ENCODE data around the gene NUP188. TPM values are rescaled to one million over a fixed set of nuclear protein-coding genes. Genes with fewer than 3 reads are reported as not detected.

Gene NUP188
- total RNA-seq, 1 experiment from 2014 or later, result 98.9 TPM

DNA sequence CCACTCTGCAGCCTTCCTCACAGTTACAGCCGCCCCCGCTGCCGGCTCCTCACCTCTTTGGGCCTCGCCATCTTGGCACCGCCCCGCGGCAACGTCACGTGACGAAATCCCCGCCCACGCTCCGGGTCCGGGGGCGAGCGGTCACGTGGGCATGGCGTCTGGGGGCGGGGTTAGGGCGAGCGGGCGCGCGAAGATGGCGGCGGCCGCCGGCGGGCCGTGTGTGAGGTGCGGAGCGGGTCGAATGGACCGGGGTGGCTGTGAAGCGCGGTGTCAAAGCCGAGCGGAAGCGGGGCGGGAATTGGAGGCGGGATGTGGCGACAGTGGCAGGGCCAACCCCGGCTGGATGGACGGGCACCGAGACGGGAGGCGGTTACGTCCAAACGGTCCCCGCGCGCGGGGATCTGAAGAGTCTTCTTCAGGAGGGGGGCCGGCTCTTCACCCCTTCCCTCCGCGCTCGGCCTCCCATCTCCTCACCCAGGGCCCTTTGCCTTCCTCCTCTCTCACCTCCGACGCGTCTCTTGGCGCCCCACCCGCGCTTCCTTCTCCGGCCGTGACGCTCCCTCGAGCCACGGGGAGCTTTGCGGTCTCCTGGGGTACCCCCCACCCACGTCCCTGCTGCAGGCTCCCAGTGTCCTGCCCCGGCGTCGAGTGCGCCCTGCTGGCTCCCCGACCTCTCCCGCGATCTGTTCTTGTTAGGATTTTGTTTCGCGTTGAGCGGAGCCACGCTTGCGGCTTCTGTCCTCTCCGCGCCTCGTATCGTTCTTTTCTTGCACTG lies at the start of gene NUP188, which contains the start of gene DOLK (continued):
- TF ChIP-seq OVOL2 (CRISPR knock-in tag; IDR thresholded peaks at IDR 0.05; ENCODE audit: borderline replicate concordance) (no peak), GABPB1 (CRISPR knock-in tag; IDR thresholded peaks at IDR 0.05) (no peak; the same call in 1 of the 2 replicates), ZNF121 (CRISPR knock-in tag; IDR thresholded peaks at IDR 0.05) (no peak), RELA (CRISPR knock-in tag; IDR thresholded peaks at IDR 0.05; ENCODE audit: borderline replicate concordance) (no peak), IRF2 (CRISPR knock-in tag; IDR thresholded peaks at IDR 0.05; ENCODE audit: borderline replicate concordance, low read depth) (no peak), TEAD4 (CRISPR knock-in tag; IDR thresholded peaks at IDR 0.05) (no peak), TP53 (CRISPR knock-in tag; IDR thresholded peaks at IDR 0.05) (no peak; the same call in 1 of the 2 replicates), RORB (CRISPR knock-in tag; IDR thresholded peaks at IDR 0.05) (no peak), NR3C1 (CRISPR knock-in tag; conservative IDR thresholded peaks at IDR 0.05; ENCODE audit: low read depth) (0 out of 2 replicates have a peak, but pooled peaks have one; percentile 82), CREB1 (CRISPR knock-in tag; IDR thresholded peaks at IDR 0.05) (peak; percentile 91), ELF4 (CRISPR knock-in tag; IDR thresholded peaks at IDR 0.05; ENCODE audit: low read depth) (peak; percentile 64), JAZF1 (CRISPR knock-in tag; IDR thresholded peaks at IDR 0.05) (no peak), NR2C2 (CRISPR knock-in tag; IDR thresholded peaks at IDR 0.05) (no peak)
- TF ChIP-seq, protein P1, sequence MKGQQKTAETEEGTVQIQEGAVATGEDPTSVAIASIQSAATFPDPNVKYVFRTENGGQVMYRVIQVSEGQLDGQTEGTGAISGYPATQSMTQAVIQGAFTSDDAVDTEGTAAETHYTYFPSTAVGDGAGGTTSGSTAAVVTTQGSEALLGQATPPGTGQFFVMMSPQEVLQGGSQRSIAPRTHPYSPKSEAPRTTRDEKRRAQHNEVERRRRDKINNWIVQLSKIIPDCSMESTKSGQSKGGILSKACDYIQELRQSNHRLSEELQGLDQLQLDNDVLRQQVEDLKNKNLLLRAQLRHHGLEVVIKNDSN (CRISPR knock-in tag; IDR thresholded peaks at IDR 0.05), result peak; percentile 100
- TF ChIP-seq, protein P2, sequence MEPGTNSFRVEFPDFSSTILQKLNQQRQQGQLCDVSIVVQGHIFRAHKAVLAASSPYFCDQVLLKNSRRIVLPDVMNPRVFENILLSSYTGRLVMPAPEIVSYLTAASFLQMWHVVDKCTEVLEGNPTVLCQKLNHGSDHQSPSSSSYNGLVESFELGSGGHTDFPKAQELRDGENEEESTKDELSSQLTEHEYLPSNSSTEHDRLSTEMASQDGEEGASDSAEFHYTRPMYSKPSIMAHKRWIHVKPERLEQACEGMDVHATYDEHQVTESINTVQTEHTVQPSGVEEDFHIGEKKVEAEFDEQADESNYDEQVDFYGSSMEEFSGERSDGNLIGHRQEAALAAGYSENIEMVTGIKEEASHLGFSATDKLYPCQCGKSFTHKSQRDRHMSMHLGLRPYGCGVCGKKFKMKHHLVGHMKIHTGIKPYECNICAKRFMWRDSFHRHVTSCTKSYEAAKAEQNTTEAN (CRISPR knock-in tag; IDR thresholded peaks at IDR 0.05), result peak; percentile 84
- TF ChIP-seq, protein P3, sequence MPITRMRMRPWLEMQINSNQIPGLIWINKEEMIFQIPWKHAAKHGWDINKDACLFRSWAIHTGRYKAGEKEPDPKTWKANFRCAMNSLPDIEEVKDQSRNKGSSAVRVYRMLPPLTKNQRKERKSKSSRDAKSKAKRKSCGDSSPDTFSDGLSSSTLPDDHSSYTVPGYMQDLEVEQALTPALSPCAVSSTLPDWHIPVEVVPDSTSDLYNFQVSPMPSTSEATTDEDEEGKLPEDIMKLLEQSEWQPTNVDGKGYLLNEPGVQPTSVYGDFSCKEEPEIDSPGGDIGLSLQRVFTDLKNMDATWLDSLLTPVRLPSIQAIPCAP (CRISPR knock-in tag; IDR thresholded peaks at IDR 0.05), result no peak; the same call in 1 of the 2 replicates
- TF ChIP-seq, protein P4, sequence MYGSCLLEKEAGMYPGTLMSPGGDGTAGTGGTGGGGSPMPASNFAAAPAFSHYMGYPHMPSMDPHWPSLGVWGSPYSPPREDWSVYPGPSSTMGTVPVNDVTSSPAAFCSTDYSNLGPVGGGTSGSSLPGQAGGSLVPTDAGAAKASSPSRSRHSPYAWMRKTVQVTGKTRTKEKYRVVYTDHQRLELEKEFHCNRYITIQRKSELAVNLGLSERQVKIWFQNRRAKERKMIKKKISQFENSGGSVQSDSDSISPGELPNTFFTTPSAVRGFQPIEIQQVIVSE (CRISPR knock-in tag; IDR thresholded peaks at IDR 0.05; ENCODE audit: borderline replicate concordance), result no peak
- TF ChIP-seq, protein P5, sequence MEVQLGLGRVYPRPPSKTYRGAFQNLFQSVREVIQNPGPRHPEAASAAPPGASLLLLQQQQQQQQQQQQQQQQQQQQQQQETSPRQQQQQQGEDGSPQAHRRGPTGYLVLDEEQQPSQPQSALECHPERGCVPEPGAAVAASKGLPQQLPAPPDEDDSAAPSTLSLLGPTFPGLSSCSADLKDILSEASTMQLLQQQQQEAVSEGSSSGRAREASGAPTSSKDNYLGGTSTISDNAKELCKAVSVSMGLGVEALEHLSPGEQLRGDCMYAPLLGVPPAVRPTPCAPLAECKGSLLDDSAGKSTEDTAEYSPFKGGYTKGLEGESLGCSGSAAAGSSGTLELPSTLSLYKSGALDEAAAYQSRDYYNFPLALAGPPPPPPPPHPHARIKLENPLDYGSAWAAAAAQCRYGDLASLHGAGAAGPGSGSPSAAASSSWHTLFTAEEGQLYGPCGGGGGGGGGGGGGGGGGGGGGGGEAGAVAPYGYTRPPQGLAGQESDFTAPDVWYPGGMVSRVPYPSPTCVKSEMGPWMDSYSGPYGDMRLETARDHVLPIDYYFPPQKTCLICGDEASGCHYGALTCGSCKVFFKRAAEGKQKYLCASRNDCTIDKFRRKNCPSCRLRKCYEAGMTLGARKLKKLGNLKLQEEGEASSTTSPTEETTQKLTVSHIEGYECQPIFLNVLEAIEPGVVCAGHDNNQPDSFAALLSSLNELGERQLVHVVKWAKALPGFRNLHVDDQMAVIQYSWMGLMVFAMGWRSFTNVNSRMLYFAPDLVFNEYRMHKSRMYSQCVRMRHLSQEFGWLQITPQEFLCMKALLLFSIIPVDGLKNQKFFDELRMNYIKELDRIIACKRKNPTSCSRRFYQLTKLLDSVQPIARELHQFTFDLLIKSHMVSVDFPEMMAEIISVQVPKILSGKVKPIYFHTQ (CRISPR knock-in tag; IDR thresholded peaks at IDR 0.05), result no peak
- TF ChIP-seq, protein P6, sequence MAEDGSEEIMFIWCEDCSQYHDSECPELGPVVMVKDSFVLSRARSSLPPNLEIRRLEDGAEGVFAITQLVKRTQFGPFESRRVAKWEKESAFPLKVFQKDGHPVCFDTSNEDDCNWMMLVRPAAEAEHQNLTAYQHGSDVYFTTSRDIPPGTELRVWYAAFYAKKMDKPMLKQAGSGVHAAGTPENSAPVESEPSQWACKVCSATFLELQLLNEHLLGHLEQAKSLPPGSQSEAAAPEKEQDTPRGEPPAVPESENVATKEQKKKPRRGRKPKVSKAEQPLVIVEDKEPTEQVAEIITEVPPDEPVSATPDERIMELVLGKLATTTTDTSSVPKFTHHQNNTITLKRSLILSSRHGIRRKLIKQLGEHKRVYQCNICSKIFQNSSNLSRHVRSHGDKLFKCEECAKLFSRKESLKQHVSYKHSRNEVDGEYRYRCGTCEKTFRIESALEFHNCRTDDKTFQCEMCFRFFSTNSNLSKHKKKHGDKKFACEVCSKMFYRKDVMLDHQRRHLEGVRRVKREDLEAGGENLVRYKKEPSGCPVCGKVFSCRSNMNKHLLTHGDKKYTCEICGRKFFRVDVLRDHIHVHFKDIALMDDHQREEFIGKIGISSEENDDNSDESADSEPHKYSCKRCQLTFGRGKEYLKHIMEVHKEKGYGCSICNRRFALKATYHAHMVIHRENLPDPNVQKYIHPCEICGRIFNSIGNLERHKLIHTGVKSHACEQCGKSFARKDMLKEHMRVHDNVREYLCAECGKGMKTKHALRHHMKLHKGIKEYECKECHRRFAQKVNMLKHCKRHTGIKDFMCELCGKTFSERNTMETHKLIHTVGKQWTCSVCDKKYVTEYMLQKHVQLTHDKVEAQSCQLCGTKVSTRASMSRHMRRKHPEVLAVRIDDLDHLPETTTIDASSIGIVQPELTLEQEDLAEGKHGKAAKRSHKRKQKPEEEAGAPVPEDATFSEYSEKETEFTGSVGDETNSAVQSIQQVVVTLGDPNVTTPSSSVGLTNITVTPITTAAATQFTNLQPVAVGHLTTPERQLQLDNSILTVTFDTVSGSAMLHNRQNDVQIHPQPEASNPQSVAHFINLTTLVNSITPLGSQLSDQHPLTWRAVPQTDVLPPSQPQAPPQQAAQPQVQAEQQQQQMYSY (CRISPR knock-in tag; IDR thresholded peaks at IDR 0.05), result peak; percentile 90

Data from WTC11 (cell line).